Activated naive CD4-positive, alpha-beta T cell treated with Interleukin-2 at 50 U/mL for 16 hours (primary cell): Measurements from ENCODE around the gene RICTOR.

Experiments used
- DNase-seq: peaks from one replicate; pipeline ENCODE4 v3.0.0-alpha.2; 2020

RICTOR gene

GRCh38 chr5:39092581-39093351 is 18.6 kb upstream of the RICTOR start:
- no peak for DNase-seq

GRCh38 chr5:39091940-39092580 is 17.9 kb upstream of the RICTOR start:
- no peak for DNase-seq

DNA sequence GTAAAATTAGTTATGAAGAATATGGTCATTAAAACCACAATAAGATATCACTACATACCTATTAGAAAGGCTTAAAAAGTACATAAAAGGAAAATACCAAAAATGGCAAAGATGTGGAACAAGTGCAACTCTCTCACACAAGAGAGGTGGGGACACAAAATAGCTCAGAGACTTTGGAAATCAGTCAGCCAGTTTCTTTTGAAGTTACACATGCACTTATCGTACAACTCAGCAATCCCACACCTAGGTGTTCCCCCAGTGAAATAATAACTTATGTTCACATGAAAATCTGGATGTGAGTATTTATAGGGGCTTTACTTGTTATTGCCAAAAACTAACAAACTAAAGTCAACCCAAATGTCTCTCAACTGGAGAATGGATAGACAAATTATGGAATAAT is 9.8 kb upstream of the RICTOR start:
- DNase-seq: no peak

- no peak for DNase-seq
Observed at GRCh38 chr5:39082995-39083394, 8.8 kb upstream of the RICTOR start.

DNA sequence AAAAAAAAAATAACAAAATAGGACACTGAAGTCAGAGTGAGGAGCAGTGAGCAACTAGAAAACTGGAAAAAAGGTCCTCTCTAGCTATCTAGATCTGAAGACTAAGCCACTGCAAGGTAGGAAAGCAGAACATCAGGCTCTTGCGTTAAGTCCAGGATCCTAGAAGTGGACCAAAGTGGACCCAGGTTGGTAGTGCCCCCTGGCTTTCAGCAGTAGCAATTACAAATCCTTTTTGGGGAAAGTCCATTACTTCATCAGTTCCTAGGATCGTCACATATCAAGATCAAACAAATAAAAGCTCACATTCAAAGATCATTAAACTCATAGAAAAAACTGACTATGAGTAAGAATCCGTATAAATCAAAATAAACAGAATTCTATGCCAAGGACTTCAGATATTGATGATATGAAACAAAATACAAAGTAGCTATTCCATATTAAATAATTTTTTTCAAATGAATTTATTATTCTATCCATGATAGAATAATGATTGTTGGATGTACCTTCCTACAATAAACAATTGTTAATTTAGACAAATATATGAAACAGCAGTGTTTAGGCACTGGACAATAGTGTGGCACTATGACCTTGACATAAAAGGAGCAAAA is 6.5 kb upstream of the RICTOR start:
- DNase-seq: peak; percentile 13

DNA sequence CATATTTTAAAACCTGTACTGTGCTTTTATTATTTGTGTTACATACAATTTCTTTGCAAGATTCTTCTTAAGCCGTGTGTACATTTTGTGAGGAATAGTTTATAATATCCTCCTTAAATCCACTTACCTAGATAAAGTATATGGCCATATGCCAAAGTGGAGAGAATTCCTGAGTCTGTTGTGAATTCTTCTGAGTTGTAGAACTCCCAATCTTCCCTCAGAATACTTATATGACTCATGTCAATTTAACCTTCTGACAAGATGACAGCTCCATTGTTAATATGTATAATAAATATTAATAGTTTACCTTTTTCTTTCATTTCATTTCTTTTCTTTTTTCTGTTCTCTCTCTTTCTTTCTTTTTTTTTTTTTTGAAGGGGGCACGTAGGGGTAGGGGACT is 6.0 kb upstream of the RICTOR start:
- no peak for DNase-seq

GRCh38 chr5:39079147-39079546 is 4.9 kb upstream of the RICTOR start:
- DNase-seq: no peak

DNA sequence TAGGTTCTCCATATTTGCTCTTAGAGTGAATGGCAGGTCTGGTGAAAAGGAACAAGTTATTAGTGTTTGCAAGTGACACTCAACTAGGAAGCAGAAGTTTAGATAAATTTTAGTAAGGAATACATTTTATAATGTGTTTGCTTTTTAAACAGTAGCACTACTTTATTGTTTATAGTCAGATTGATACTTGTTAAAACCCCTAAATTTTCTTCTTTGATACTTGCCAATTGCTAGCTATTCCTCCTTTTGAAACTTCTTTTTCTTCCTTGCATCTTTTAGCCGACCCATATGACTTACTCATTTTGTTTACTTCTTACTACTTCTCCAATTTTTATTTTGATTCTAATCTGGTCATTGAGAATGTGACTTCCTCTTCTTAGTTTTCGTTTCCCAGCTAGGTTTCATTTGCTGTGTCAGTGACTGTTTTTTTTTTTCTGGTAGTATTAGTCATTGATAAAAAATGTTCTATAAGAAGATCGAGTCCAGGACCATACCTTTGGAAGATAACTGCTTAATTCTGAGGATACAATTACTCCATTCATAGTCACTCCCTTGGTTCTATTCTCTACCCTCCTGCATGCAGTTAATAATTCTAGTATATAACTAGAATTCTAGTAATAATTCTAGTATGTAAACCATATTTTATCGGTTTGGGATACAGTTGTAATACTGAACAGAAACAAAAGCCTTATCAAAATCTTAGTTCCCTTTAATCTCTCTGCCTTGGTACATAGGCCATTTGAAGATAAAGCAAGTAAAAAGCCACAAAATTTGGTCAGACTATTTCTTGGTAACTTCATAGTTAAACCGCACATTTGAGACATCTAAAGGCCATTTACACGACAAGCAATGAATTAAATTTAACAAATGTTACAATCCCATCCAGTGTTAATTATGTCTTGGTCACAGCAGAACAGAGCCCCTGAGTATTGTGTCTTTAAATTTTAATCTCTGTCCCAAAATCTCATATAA is 2.8 kb upstream of the RICTOR start:
- DNase-seq: no peak

DNA sequence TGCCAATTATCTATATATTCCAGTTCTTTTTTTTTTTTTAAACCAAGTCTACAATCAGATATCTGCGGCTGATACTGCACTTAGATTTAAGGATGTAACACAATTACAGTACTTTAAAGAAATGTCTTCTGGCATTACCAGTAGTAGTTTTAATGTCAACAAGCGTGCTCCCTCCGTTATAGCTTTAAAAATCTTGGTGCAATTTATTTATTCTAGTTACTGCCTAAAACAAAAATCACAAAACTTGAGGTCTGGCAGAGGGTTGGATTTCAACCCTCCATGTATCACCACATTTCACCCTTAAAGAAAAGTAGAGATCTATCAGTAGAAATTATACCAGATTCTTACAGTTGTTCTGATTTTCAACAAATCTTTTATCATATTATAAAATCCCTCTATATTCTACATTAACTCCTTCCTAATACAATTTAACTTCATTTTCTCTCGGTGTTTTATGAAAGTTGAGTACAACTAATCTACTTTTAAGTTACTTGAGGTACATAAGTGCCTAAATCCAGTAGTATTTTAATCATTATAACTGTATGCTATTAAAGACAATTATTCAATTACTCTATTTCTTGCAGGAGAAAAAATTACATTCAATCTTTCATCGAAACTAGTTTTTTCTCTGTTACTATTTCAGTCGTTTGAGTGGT is 2.0 kb upstream of the RICTOR start:
- no peak for DNase-seq

GRCh38 chr5:39073767-39074016 is 507 bp downstream of the RICTOR start:
- no peak for DNase-seq

DNA sequence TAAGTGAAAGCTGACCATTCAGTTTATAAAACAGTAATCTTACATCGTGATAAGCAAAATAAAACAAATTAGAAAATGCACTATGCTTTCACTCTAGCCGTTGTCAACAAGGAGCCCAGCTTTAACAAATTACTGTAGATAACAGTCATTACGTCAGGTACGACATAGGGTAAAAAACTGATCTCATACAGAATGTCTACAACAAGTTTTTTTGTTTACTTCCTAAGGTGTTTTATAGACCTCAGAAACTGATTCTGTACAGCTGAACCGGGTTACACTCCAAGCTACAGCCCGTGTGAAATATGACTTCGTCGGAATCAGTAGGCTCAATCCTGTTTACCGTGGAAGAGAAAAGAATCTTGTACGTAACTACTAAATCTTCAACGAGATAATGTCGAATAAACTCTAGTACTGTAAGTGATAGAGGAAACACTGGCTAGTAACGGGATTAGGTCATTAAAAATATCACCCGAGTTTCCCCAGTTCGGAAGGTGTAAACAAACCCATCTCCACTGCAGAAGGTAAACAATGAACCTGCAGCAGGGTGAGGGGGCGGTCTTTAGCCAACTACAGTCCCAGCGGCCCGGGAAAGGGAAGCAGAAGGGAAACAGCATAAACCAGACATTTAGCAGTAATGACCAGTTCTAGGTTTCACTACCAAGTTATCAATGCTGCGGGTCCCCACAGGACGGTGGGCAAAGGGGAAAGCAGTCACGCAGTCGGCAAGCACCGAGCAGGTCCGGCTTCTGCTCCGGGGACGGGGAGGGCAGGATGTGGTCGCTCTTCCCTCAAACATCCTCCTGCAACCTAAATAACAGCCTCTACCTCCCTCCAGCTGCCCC is 1.1 kb downstream of the RICTOR start:
- DNase-seq: peak; percentile 54

- no peak for DNase-seq
Observed at GRCh38 chr5:39068099-39068498, 6.1 kb downstream of the RICTOR start.

- no peak for DNase-seq
Observed at GRCh38 chr5:39064450-39064849, 9.7 kb downstream of the RICTOR start.

GRCh38 chr5:39063037-39063436 is 11.2 kb downstream of the RICTOR start:
- no peak for DNase-seq

- no peak for DNase-seq
Observed at GRCh38 chr5:39062530-39062929, 11.7 kb downstream of the RICTOR start.

- DNase-seq: no peak
Observed at GRCh38 chr5:39062104-39062503, 12.1 kb downstream of the RICTOR start.

DNA sequence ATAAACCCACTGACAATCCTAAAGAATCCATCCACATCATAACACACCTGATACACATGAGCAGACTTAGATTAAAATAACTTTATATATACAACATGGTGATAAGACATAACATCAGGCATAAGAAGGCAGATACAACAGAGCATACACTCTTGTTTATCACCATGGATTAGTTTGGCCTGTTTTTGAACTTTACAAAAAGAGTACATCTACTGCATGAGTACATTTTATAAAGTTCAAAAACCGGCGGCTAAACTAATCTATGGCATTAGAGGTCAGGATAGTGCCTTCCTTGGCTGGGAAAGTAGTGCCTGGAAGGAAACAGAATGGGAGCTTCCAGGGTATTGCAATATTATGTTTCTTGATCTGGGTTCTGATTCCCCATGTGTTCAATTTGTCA is 15.1 kb downstream of the RICTOR start:
- no peak for DNase-seq

DNA sequence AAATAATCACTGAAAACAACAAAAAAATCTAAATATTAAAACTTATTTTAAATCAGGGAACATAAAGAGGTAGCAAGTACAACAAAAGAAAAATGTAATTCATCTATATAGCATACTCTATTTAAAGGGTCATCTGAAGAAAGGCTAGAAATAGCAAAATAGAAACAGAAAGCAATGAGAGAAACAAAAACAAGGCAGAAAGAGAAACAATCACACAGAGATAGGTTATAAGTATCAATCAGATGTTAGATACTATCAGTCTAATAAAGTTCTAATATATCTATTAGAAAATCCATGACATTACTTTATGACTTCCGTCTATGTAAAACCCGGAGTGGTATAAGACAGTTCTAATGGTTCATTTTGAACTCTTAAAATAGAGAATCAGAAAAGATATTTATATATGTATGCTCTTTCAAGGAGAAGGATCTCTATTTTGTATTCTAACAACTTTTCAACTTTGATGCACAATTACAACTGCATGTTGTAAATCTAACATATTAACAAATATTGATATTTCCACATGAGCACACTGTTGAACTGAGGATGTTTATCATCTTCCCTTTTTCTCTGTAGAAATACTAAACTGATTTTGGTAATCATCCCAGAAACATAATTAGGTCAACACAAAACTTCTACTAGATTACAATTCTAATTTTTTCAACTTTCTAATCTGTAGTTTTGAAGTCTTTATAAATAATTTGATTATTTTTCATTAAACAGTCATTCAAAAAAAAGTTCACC is 15.8 kb downstream of the RICTOR start:
- DNase-seq: no peak

GRCh38 chr5:39057734-39058133 is 16.5 kb downstream of the RICTOR start:
- no peak for DNase-seq

GRCh38 chr5:39055768-39056398 is 18.3 kb downstream of the RICTOR start:
- DNase-seq: no peak
